Raji (cell line): ENCODE data around the gene AURKA.

ENCODE experiments used
- POLR2A ChIP-seq: IDR thresholded peaks from 2 replicates; pipeline ENCODE4 v1.6.1; 2011; ENCODE audit warnings: low read depth, low read length, control low read depth; ENCODE audit not compliant: insufficient read depth

The AURKA gene

DNA sequence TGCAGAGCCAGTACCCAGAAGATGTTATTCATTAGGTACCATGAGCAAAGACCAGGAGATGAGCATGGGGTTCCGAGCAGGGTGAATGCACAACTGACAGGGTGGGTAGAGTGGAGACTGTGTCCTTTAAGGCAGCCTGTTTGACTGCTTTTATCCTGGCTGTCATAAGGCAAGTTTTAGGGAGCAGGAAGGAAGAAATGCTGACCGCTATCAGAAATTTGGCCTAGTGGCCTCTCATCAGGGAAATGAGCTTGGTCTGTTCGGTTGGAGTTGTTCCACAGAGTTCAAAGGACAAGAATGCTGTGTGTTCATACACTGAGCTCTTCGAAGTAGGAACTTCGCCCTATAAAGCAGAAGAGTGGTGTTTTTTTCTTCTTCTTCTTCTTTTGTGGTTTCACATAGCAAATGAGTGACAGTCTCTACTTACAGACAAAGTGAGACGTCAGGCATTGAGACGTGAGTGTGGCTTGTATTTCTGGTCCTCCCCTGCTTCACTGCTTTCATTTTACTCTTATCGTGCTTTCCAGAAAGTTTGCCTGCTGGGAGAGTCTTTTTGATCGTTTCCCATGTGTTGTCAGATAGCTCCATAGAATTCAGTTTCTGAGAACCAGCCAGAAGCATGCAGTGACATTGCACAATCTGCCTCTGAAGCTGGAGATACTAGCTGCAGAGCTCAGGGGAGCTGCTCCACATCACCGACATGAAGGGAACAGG, 19.9 kb upstream of the AURKA start, which contains the start of gene CASS4:
Gene CASS4, plus strand, starts transcription at position 502 of the 714 bp plus-strand sequence. Its CDS starts 199 bp downstream, at position 701.
- no peak for TF ChIP-seq POLR2A

DNA sequence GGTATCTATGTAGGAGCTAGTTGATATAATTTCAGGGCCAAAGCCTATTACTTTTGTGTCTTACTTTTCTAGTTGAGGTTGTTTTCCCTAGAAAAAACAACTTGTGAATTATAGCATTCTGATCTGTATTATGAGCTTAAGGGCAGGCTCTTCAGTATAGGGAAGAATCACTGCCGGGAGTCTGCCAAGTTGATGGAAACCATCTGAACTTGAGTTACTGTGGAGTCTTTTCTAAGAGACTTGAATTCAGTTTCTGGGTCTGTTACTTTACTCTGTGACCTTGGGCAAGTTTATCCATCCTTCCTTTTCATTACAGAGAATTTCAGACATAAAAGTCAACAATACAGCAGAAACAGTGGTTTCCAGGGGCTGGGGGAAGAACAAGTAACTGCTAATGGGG, 17.9 kb upstream of the AURKA start:
- TF ChIP-seq POLR2A = no peak

- no peak for TF ChIP-seq POLR2A
Measured at GRCh38 chr20:56409521-56409920, 17.5 kb upstream of the AURKA start.

GRCh38 chr20:56406910-56407309, 14.9 kb upstream of the AURKA start:
- TF ChIP-seq POLR2A = no peak

- no peak for TF ChIP-seq POLR2A
Measured at GRCh38 chr20:56403465-56403864, 11.4 kb upstream of the AURKA start.

GRCh38 chr20:56400001-56400640, 8.1 kb upstream of the AURKA start:
- TF ChIP-seq POLR2A = no peak

- TF ChIP-seq POLR2A = no peak
Measured at GRCh38 chr20:56395166-56395565, 3.2 kb upstream of the AURKA start.

- TF ChIP-seq POLR2A = no peak
Measured at GRCh38 chr20:56393653-56394052, 1.6 kb upstream of the AURKA start.

GRCh38 chr20:56392881-56393482, 967 bp upstream of the AURKA start:
- no peak for TF ChIP-seq POLR2A

GRCh38 chr20:56391596-56392131, 351 bp downstream of the AURKA start:
- no peak for TF ChIP-seq POLR2A

DNA sequence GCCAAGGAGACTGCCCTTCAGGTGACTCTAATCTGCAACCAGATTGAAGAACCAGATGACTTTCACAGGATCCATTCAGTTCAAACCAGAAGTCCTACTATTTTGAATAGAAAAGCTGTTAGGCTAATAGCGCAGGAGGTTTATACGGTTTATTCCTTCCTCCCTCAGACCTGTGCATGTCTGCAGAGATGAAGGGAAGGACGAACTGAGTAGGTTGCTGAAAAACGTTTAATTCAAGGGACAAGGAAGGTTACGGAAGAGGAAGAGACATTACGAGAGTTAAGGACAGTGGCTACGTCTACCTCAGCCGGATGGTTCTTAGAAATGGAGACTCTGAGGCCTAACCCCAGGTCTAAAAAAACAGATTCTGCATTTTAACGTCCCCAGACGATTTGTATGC, 978 bp downstream of the AURKA start:
- no peak for TF ChIP-seq POLR2A

DNA sequence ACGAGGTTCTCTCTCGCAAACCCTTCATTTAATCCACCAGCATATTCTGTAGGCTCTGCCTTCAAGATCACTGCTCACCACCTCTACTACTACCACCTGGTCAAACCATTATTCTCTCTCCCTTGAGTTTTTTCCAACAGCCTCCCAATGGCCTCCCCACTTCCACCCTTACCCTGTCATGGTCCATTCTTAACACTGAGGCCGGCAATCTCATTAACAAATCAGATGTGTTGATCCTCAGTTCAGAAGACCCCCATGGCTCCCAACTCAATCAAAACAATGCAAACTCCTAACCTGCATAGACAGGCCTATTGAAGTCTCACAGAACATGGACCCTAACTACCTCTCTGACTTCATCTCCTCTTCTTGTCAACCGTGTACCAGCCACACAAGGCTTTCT, 2.2 kb downstream of the AURKA start:
- TF ChIP-seq POLR2A = no peak

DNA sequence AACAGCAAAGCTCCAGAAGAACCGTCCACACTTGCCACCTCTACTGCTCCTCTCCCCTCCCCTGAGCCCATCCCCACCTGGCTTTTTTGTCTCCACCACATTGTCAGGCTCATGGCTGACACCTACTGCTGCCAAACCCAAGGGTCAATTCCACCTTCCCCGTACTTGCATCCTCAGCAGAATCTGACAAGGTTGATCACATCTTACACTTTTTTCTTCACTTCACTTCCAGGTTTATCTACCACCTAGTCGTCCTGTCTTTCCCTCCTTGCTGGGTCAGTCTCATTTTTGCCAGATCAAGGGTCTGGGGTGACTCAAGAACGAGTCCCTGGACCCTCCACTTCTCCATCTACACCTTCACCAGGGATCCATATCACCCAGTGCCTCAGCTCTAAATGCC, 3.1 kb downstream of the AURKA start:
- no peak for TF ChIP-seq POLR2A

- TF ChIP-seq POLR2A = no peak
Measured at GRCh38 chr20:56386219-56386618, 5.8 kb downstream of the AURKA start.

GRCh38 chr20:56385130-56385529, 6.9 kb downstream of the AURKA start:
- no peak for TF ChIP-seq POLR2A

- TF ChIP-seq POLR2A = no peak
Measured at GRCh38 chr20:56383334-56383733, 8.7 kb downstream of the AURKA start.
